Endothelial cell of umbilical vein (primary cell): ENCODE results near the gene MMAA. TPM values are rescaled to one million over a fixed set of nuclear protein-coding genes. Genes with fewer than 3 reads are reported as not detected.

ENCODE experiments used
- BruUV-seq: library from RNA; stranded (reverse); fragments of 400-500 nt; replicated peaks from 2 replicates; lab custom pipeline; 2021; lab: Mats Ljungman, UMichigan
- CTCF ChIA-PET: fragments of 300-600, 350-600 bp; sonication (Branson Sonifier 250); formaldehyde crosslinking; loops from one replicate; lab custom pipeline; 2021; ENCODE audit warnings: antibody characterized with exemption, inconsistent platforms; lab: Charles Lee
- POLR2A ChIA-PET: fragments of 300-600, 350-600 bp; sonication (Branson Sonifier 250); formaldehyde crosslinking; loops from one replicate; lab custom pipeline; 2021; ENCODE audit warnings: antibody characterized with exemption, inconsistent platforms; lab: Charles Lee
- DNase-seq: peaks from one replicate; pipeline ENCODE4 v3.0.0-alpha.2; 2011; ENCODE audit warnings: low read depth, low spot score
- FAIRE-seq: peaks from 2 replicates; lab custom pipeline; 2011; peaks lifted over from hg19 to GRCh38; lab: Jason Lieb, UNC
- H2AFZ ChIP-seq: 2 replicates; pipeline ENCODE4 v1.6.0; 2012; ENCODE audit warnings: low read depth, low read length, control low read depth, inconsistent platforms
- H3K27ac ChIP-seq: 2 replicates; pipeline ENCODE4 v1.5.1; 2011; ENCODE audit warnings: low read depth, mild to moderate bottlenecking, control low read depth, low read length, moderate library complexity; ENCODE audit not compliant: insufficient read depth
- H3K27me3 ChIP-seq, 2 experiments: 2 replicates each; pipeline versions ENCODE4 v1.6.0 to v1.6.1; 2011; ENCODE audit warnings: low read length in 2 of 2, mixed read lengths in 1 of 2; ENCODE audit not compliant: control insufficient read depth in 2 of 2, insufficient read depth in 2 of 2
- H3K36me3 ChIP-seq, 2 experiments: 2 replicates in 1 of 2; 3 replicates in 1 of 2; pipeline ENCODE4 v1.5.1; 2011; ENCODE audit warnings: low read length in 2 of 2, mild to moderate bottlenecking in 1 of 2, moderate library complexity in 1 of 2; ENCODE audit not compliant: control insufficient read depth in 2 of 2, insufficient read depth in 2 of 2; ENCODE audit errors: extremely low read depth in 1 of 2
- H3K4me1 ChIP-seq: 3 replicates; pipeline ENCODE4 v1.5.1; 2011; ENCODE audit warnings: mild to moderate bottlenecking, low read length; ENCODE audit not compliant: control insufficient read depth, insufficient read depth; ENCODE audit errors: extremely low read depth
- H3K4me2 ChIP-seq: 2 replicates; pipeline ENCODE4 v1.6.1; 2011; ENCODE audit warnings: low read length, control low read depth, mixed read lengths; ENCODE audit not compliant: insufficient read depth
- H3K4me3 ChIP-seq, 3 experiments: fragments of 200-600 bp in 1 of 3; sonication (generic), shearing (Covaris generic) in 1 of 3; replicated peaks in 1 of 3; 2 replicates each; pipeline ENCODE4 v1.5.1; 2011 to 2016; ENCODE audit warnings: control low read depth in 3 of 3, low read length in 3 of 3, mild to moderate bottlenecking in 2 of 3, inconsistent platforms in 1 of 3, low read depth in 1 of 3, moderate library complexity in 1 of 3; ENCODE audit not compliant: insufficient read depth in 1 of 3
- H3K79me2 ChIP-seq: 2 replicates; pipeline ENCODE4 v1.6.0; 2012; ENCODE audit warnings: low read length, inconsistent platforms; ENCODE audit not compliant: control insufficient read depth, insufficient read depth
- H3K9ac ChIP-seq: replicated peaks from 2 replicates; pipeline ENCODE3; 2011; ENCODE audit warnings: low read length, control low read depth; ENCODE audit not compliant: insufficient read depth; ENCODE audit errors: extremely low read depth
- H3K9me1 ChIP-seq: replicated peaks from 3 replicates; pipeline ENCODE4 v1.6.0; 2011; ENCODE audit warnings: mild to moderate bottlenecking, low read length; ENCODE audit not compliant: control insufficient read depth, insufficient read depth; ENCODE audit errors: extremely low read depth
- H3K9me3 ChIP-seq: replicated peaks from 2 replicates; pipeline ENCODE4 v1.5.1; 2012; ENCODE audit warnings: low read length, inconsistent platforms; ENCODE audit not compliant: control insufficient read depth, insufficient read depth
- H4K20me1 ChIP-seq: replicated peaks from 2 replicates; pipeline ENCODE3; 2011; ENCODE audit warnings: mild to moderate bottlenecking, low read length; ENCODE audit not compliant: control insufficient read depth, insufficient read depth; ENCODE audit errors: extremely low read depth
- CTCF ChIP-seq, 2 donors: IDR thresholded peaks; 1 replicate in 1 of 2; 2 replicates in 1 of 2; pipeline ENCODE4 v1.5.1; 2011; ENCODE audit warnings: low read length in 2 of 2, mild to moderate bottlenecking in 2 of 2, moderate library complexity in 2 of 2, control low read depth in 1 of 2, inconsistent platforms in 1 of 2, low read depth in 1 of 2; ENCODE audit not compliant: insufficient read depth in 1 of 2; ENCODE audit errors: extremely low read depth in 1 of 2
- EZH2 ChIP-seq: IDR thresholded peaks from 2 replicates; pipeline ENCODE4 v1.6.1; 2012; ENCODE audit warnings: borderline replicate concordance, low read depth, mild to moderate bottlenecking, moderate library complexity, low read length, inconsistent platforms; ENCODE audit not compliant: severe bottlenecking
- FOS ChIP-seq: IDR thresholded peaks from 2 replicates; pipeline ENCODE4 v1.6.1; 2011; ENCODE audit warnings: mild to moderate bottlenecking, low read length, moderate library complexity, borderline replicate concordance; ENCODE audit not compliant: insufficient read depth
- GATA2 ChIP-seq: IDR thresholded peaks from 2 replicates; pipeline ENCODE4 v1.7.0; 2011; ENCODE audit warnings: low read depth, mild to moderate bottlenecking, moderate library complexity, mixed read lengths, low read length; ENCODE audit not compliant: insufficient read length, insufficient read depth
- MAX ChIP-seq: IDR thresholded peaks from 2 replicates; pipeline ENCODE4 v1.6.1; 2011; ENCODE audit not compliant: insufficient read depth, insufficient read length
- MYC ChIP-seq: IDR thresholded peaks from one replicate; pipeline ENCODE4 v1.6.1; 2011; ENCODE audit warnings: mild to moderate bottlenecking, low read depth, low read length
- POLR2A ChIP-seq: IDR thresholded peaks from 2 replicates; pipeline ENCODE4 v1.6.1; 2012; ENCODE audit warnings: low read depth, mild to moderate bottlenecking, control low read depth, low read length
- POLR2AphosphoS5 ChIP-seq: IDR thresholded peaks from 2 replicates; pipeline ENCODE4 v1.6.1; 2012; ENCODE audit warnings: low read depth, mild to moderate bottlenecking, control low read depth, low read length, moderate library complexity; ENCODE audit not compliant: insufficient read depth
- dilution Hi-C: fragments of 300-500 bp; cut with MboI; formaldehyde crosslinking; loops from one replicate; pipeline ENCODE4 v1.15.0; 2019; ENCODE audit warnings: low sequenced_read_pairs; ENCODE audit not compliant: extremely low pct_ligation_motif_present
- intact Hi-C: fragments of 100-400 bp; cut with micrococcal nuclease; formaldehyde crosslinking; loops from one replicate; pipeline ENCODE4 v1.10.0; 2022
- polyA plus RNA-seq, 4 experiments: library from polyadenylated mRNA; depleted of rRNA in 3 of 4; stranded (reverse) in 3 of 4; unstranded in 1 of 4; fragments of >200 nt; gene quantifications; 2 replicates each; pipeline versions ENCODE4 v1.2.1 to v1.2.3, GENCODE V29; 2011 to 2012; ENCODE audit warnings: missing spikeins in 1 of 4
- total RNA-seq: library from RNA; stranded (reverse); gene quantifications from 2 replicates; pipeline ENCODE4 v1.2.3, GENCODE V29; 2021

Gene MMAA
- total and polyA plus RNA-seq, 2 donors (not counting 3 experiments of a cell fraction or from before 2014, with no cell fraction given): 2.2 to 5.1 TPM

GRCh38 chr4:145665773-145666172 is 46.6 kb downstream of the MMAA start:
- dilution Hi-C loops: no loop called here
- H2AFZ ChIP-seq: no peak overlapping the region
- H3K9ac ChIP-seq: no peak overlapping the region

More at GRCh38 chr4:145665773-145666172, 46.6 kb downstream of the MMAA start:
- Histone ChIP-seq H3K4me3 (no peak overlapping the region), H3K4me1 (no peaks in the 10 kb centered on the region), H3K9me3 (no peaks in the 10 kb centered on the region), H4K20me1 (no peaks in the 10 kb centered on the region), H3K9me1 (no peaks in the 10 kb centered on the region), H3K36me3 (no peaks in the 10 kb centered on the region), H3K27ac (no peak overlapping the region), H3K27me3 (no peaks in the 10 kb centered on the region), H3K4me2 (no peak overlapping the region), H3K79me2 (no peaks in the 10 kb centered on the region)
- no TSS peak for BruUV-seq
- no peak for DNase-seq
- intact Hi-C loops: no loop called here
- CTCF ChIA-PET: no interaction called here
- POLR2A ChIA-PET: no interaction called here
- no peak for FAIRE-seq
- no peak for TF ChIP-seq FOS
- no peak for TF ChIP-seq EZH2
- no peak for TF ChIP-seq POLR2A
- TF ChIP-seq POLR2AphosphoS5: no peak
- TF ChIP-seq MYC: no peak
- TF ChIP-seq GATA2: no peak
- no peak for TF ChIP-seq MAX
- TF ChIP-seq CTCF (IDR thresholded peaks at IDR 0.05; ENCODE audit: extremely low read depth in 1 of 2, insufficient read depth in 1 of 2, low read depth in 1 of 2, low read length in 2 of 2): no peak
